Body of pancreas (tissue), 4 donors: ENCODE measurements around the gene ST7L.

Experiments used
- CTCF ChIP-seq, 7 experiments: fragments of 450-650 bp in 4 of 7; fragments of 200-600 bp in 3 of 7; sonication (generic) in 3 of 7; IDR thresholded peaks; one replicate each; pipeline ENCODE4 v1.5.1; 2016 to 2019; ENCODE audit warnings: antibody characterized with exemption in 7 of 7
- POLR2A ChIP-seq, 3 donors: fragments of 450-650 bp; IDR thresholded peaks; one replicate each; pipeline ENCODE4 v1.6.1; 2016; ENCODE audit warnings: antibody characterized with exemption in 3 of 3, mild to moderate bottlenecking in 2 of 3

GRCh38 chr1:112510340-112510739, 108.6 kb downstream of the ST7L start:
- TF ChIP-seq CTCF (IDR thresholded peaks at IDR 0.05): no peak
- no peak for TF ChIP-seq POLR2A (IDR thresholded peaks at IDR 0.05)
